DOHH2 (cell line): ENCODE results near the gene PROX2.

ENCODE experiments used
- CTCF ChIP-seq: fragments of 200-600 bp; sonication (generic); IDR thresholded peaks from one replicate; pipeline ENCODE4 v1.5.1; 2014; ENCODE audit warnings: antibody characterized with exemption, mild to moderate bottlenecking, low read depth, low read length; ENCODE audit not compliant: poor library complexity, severe bottlenecking
- EZH2phosphoT487 ChIP-seq: fragments of 200-600 bp; sonication (generic); IDR thresholded peaks from 2 replicates; pipeline ENCODE4 v1.6.1; 2017; ENCODE audit warnings: borderline replicate concordance, mild to moderate bottlenecking, antibody characterized with exemption, low read length, moderate library complexity, mixed read lengths

- TF ChIP-seq CTCF (no peak), EZH2phosphoT487 (no peak)
These were observed 37.5 kb upstream of the PROX2 start for GRCh38 chr14:74913393-74913910.
